ENCODE data around the gene IL1RL2. TPM values are rescaled to one million over a fixed set of nuclear protein-coding genes. Genes with fewer than 3 reads are reported as not detected.

Gene IL1RL2
- total RNA-seq: 1 to 10 TPM; 2.2 to 6.2 (median 3.7) TPM

DNA sequence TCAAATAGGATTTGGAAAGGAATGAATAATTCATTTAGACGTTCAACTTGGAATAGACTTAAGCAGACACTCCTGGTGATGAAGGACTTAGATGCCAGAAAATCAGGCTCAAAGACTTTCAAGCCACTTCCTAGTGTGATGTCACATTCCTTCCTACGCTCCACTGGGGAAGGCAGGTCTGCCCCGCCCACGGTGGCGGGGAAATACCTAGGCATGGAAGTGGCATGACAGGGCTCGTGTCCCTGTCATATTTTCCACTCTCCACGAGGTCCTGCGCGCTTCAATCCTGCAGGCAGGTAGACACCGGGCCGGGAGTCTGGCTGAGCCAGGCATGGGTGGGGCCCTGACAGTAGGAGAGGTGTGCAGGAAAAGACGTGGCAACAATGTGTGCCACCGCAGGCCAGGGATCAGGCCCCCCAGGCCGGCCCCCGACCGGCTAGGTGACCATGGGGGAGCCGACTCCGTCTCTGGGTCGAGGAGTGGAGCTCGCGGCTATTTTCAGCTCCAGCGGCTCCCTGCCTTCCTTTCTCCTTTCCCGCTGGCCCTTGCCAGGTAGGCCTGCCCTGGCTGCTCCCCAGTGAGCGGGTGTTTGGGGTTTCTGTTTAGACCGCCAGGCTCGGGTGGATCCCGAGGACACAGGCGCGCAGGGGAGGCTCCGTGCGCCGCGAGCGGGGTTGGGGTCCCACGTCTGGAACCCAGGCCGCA, at the start of gene IL1RL2:
IL1RL2 (plus strand) TSS at position 233 of the 705 bp plus-strand sequence. CDS start 845 bp downstream, outside the sequence.
- H3K27me3 ChIP-seq: no peaks in the 10 kb centered on the region
- H3K36me3 ChIP-seq: no peaks in the 10 kb centered on the region
- intact Hi-C loops (cut with DNase I): loop anchor here (10.0 kb wide), 1 partner anchor 58 kb away; no protein-coding TSS in a partner anchor
- DNase-seq: peak; percentile 76 to 79
- TF ChIP-seq CTCF (IDR thresholded peaks at IDR 0.05): no peak
- peak in 1 of 2 donors; percentile 57 for TF ChIP-seq POLR2A (IDR thresholded peaks at IDR 0.05)
- H3K4me1 ChIP-seq: peaks cover 0 to 7% of the 10 kb centered on the region in 2 donors
- no peaks in the 10 kb centered on the region for H3K9me3 ChIP-seq
- WGBS, 2 donors: 35 to 36% methylated on average over 6 to 30 of the region's 36 CpGs
- peak within 1 kb of the TSS; percentile 27 to 52 (median 46) for H3K4me3 ChIP-seq (replicated peaks in 1 of 3)
- peak within 1 kb of the TSS; percentile 43 to 88 (median 84) for H3K27ac ChIP-seq

- Histone ChIP-seq H3K27ac (no peak overlapping the region), H3K36me3 (no peaks in the 10 kb centered on the region), H3K4me1 (peaks cover 7 to 9% of the 10 kb centered on the region in 2 donors), H3K9me3 (no peaks in the 10 kb centered on the region), H3K27me3 (no peaks in the 10 kb centered on the region), H3K4me3 (replicated peaks in 1 of 3) (no peak overlapping the region)
- DNase-seq: no peak
- 95 to 97% methylated on average over 1 to 2 of the region's 2 CpGs for WGBS, 2 donors
- intact Hi-C loops (cut with DNase I): no loop called here
- no peak for TF ChIP-seq CTCF (IDR thresholded peaks at IDR 0.05)
- no peak for TF ChIP-seq POLR2A (IDR thresholded peaks at IDR 0.05)
Measured at GRCh38 chr2:102137138-102137537, 49.7 kb upstream of the IL1RL2 start.

- peaks cover 9% of the 10 kb centered on the region in 2 donors for H3K4me1 ChIP-seq
- intact Hi-C loops (cut with DNase I): no loop called here
- WGBS, 2 donors: 91% methylated on average over 4 of the region's 4 CpGs
- H3K9me3 ChIP-seq: no peaks in the 10 kb centered on the region
- no peaks in the 10 kb centered on the region for H3K36me3 ChIP-seq
- no peak for TF ChIP-seq CTCF (IDR thresholded peaks at IDR 0.05)
- H3K4me3 ChIP-seq (replicated peaks in 1 of 3): no peak overlapping the region
- H3K27ac ChIP-seq: no peak overlapping the region
- H3K27me3 ChIP-seq: no peaks in the 10 kb centered on the region
- no peak for DNase-seq
Measured at GRCh38 chr2:102138331-102138730, 48.5 kb upstream of the IL1RL2 start.

DNA sequence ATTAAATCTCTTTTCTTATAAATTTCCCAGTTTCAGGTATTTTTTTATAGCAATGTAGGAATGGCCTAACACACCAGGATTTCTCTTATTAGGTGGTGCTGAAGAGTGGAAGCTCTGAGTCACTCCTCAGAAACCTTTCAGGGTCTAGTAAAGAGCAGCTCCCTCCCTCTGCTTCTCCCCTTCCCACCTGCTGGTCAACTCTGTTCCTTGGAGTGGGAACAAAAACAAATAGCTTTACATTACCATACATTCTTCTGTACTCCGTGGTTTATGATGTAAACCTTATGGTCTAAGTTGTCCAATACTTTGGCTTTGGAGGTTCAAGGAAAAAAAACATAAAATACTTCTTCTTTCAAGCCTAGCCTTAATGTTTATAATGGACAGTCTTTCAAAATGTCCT, 47.0 kb upstream of the IL1RL2 start:
- H3K27ac ChIP-seq: no peak overlapping the region
- no peak for DNase-seq
- TF ChIP-seq CTCF (IDR thresholded peaks at IDR 0.05) (no peak), POLR2A (IDR thresholded peaks at IDR 0.05) (no peak)
- no peak overlapping the region for H3K4me3 ChIP-seq (replicated peaks in 1 of 3)
- intact Hi-C loops (cut with DNase I): loop anchor here (10.0 kb wide), 1 partner anchor 75 kb away; no protein-coding TSS in a partner anchor
- H3K27me3 ChIP-seq: no peaks in the 10 kb centered on the region
- 79 to 83% methylated on average over 1 of the region's 1 CpG for WGBS, 2 donors
- peaks cover 16 to 17% of the 10 kb centered on the region in 2 donors for H3K4me1 ChIP-seq
- no peaks in the 10 kb centered on the region for H3K36me3 ChIP-seq
- no peaks in the 10 kb centered on the region for H3K9me3 ChIP-seq

DNA sequence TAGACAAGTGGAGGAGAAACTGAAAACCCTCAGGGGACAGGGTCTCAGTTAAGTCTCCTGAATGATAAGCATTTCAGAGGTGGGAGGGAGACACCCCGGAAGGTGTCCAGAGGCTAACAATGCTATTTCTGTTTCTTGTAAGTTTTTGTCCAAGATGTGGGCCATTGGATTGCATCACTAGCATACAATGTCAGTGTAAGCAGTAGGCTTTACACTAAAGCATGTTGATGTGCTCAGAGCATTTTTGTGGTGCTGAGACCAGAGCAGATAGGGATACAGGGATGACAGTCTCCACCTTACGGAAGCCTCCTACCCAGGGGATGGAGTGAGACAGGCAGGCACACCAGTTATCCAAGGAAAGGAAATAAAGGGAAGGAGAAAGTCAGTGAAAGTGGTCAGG, 46.4 kb upstream of the IL1RL2 start:
- intact Hi-C loops (cut with DNase I): loop anchor here (10.0 kb wide), 1 partner anchor 76 kb away; no protein-coding TSS in a partner anchor
- Histone ChIP-seq H3K4me1 (peaks cover 19 to 21% of the 10 kb centered on the region in 2 donors), H3K27me3 (no peaks in the 10 kb centered on the region), H3K4me3 (replicated peaks in 1 of 3) (no peak overlapping the region), H3K9me3 (no peaks in the 10 kb centered on the region), H3K27ac (no peak overlapping the region), H3K36me3 (peaks cover 0 to 4% of the 10 kb centered on the region in 2 donors)
- no peak for TF ChIP-seq CTCF (IDR thresholded peaks at IDR 0.05)
- 93 to 95% methylated on average over 2 of the region's 2 CpGs for WGBS, 2 donors
- DNase-seq: no peak

Data from thyroid gland (tissue), 4 donors.